Heart left ventricle (tissue), 13 donors: Measurements from ENCODE around the gene MAFG.

Experiments used
- CTCF ChIP-seq, 12 donors: fragments of 200-600 bp; sonication (generic) in 4 of 12; IDR thresholded peaks; one replicate each; pipeline versions ENCODE4 v1.5.0 to v1.8.0; 2018 to 2022; ENCODE audit warnings: antibody characterized with exemption in 12 of 12, mild to moderate bottlenecking in 5 of 12
- POLR2A ChIP-seq, 2 donors: fragments of 450-650 bp; IDR thresholded peaks; one replicate each; pipeline ENCODE4 v1.6.1; 2017; ENCODE audit warnings: antibody characterized with exemption in 2 of 2, mild to moderate bottlenecking in 2 of 2, moderate library complexity in 2 of 2
- donor health status: ischemic (EF 13 %, LVEDD 7.1; RV severe dilation, severe dysfunction).
- donor health status: DM: no; HTN: yes; CAD: no.
- donor health status: DM: no; HTN: no; CAD: no.
- donor health status: ischemic (EF 25% LVEDD 6.9; RV normal size, moderate dysfunction).
- donor health status: ischemic (EF 25% LVEDD 5.7; RV mildly dilated, moderate dysfunction).
- donor health status: ischemic (EF 35%, LVEDD 5.7; RV mildly dilated, moderate dysfunction).
- donor health status: nonischemic (EF 11% LVEDD 7.7; RV severe dilation, severe dysfunction).
- donor health status: DM: yes; HTN: yes; CAD: no.
- donor health status: PGD.
- donor health status: ischemic (EF 29% LVEDD 5.4; RV normal size, mild dysfunction).
- donor health status: nonischemic (EF 23%, LVEDD 6.1; RV moderate dilation, normal function).

GRCh38 chr17:81917565-81918332, 9.8 kb downstream of the MAFG start, which contains the start of gene SIRT7:
- TF ChIP-seq CTCF (IDR thresholded peaks at IDR 0.05) (peak in 1 of 12 donors; percentile 18), POLR2A (IDR thresholded peaks at IDR 0.05) (peak in 1 of 2 donors; percentile 77)
